Measurements from ENCODE around the gene C16orf90. TPM values are rescaled to one million over a fixed set of nuclear protein-coding genes. Genes with fewer than 3 reads are reported as not detected.

C16orf90 gene
- total RNA-seq, 4 donors from 2014 or later, result not detected

DNA sequence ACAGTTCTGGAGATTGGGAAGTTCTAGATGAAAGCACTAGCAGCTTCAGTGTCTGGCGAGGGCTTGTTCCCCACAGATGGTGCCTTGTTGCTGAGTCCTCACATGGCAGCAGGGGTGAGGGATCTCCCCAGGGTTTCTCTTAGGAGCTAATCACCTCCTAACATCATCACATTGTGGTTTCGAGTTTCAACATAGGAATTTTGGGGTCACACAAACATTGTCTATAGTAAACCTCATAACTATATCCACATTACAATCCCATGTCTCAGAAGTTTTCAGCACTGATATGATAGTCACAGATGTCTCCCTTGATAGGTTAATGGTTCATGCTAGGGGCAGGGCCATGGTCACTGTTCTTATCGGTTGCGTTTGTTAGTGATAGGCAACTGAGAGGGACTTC is 19.3 kb upstream of the C16orf90 start:
- no peaks in the 10 kb centered on the region for H3K9me3 ChIP-seq
- WGBS, 2 donors, result 81 to 85% methylated on average over 4 of the region's 4 CpGs
- H3K27ac ChIP-seq, result no peak overlapping the region
- peaks cover 0 to 100% (median 0%) of the 10 kb centered on the region in 3 donors for H3K36me3 ChIP-seq
- DNase-seq (ENCODE audit: low spot score in 2 of 2), result no peak
- TF ChIP-seq POLR2A (IDR thresholded peaks at IDR 0.05) (no peak), EP300 (IDR thresholded peaks at IDR 0.05) (no peak)
- TF ChIP-seq, protein P1, sequence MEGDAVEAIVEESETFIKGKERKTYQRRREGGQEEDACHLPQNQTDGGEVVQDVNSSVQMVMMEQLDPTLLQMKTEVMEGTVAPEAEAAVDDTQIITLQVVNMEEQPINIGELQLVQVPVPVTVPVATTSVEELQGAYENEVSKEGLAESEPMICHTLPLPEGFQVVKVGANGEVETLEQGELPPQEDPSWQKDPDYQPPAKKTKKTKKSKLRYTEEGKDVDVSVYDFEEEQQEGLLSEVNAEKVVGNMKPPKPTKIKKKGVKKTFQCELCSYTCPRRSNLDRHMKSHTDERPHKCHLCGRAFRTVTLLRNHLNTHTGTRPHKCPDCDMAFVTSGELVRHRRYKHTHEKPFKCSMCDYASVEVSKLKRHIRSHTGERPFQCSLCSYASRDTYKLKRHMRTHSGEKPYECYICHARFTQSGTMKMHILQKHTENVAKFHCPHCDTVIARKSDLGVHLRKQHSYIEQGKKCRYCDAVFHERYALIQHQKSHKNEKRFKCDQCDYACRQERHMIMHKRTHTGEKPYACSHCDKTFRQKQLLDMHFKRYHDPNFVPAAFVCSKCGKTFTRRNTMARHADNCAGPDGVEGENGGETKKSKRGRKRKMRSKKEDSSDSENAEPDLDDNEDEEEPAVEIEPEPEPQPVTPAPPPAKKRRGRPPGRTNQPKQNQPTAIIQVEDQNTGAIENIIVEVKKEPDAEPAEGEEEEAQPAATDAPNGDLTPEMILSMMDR (IDR thresholded peaks at IDR 0.05), result no peak
- H3K4me3 ChIP-seq, result no peak overlapping the region
- no peaks in the 10 kb centered on the region for H3K27me3 ChIP-seq
- H3K4me1 ChIP-seq, result peaks cover 0 to 7% (median 0%) of the 10 kb centered on the region in 4 donors

DNA sequence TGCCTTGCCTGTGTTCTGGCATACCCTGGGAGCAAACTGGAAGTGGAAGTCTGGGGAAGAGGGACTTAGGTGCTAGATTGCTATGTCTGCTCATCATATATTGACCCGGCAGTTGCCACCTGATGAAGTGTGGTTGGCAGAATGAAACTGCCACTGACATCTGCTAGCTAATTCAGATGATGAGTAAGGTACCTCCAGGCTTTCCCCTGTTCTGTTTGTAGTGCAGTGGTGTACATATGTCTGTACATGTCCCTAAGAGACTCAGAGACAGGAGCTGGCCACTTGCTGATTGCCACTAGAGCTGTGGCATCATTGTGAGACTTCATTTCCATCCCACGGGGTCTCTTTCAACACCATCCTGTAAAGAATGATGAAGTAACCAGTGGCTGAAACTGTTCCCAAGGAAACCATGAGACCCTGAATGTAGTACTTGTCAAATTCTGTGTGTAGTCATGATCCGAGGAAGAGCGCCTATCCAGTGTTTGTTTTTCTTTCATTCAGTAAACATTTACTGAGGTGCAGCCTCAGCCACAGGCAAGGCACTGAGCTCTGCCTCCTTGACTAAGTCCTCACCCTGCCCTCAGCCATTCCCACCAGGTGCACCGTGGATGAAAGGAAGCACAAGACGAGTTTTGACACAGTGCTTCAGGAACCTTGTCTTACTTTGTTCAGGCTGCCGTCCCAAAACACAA is 18.7 kb upstream of the C16orf90 start:
- WGBS, 2 donors, result 85 to 86% methylated on average over 7 of the region's 7 CpGs
- DNase-seq (ENCODE audit: low spot score in 2 of 2), result no peak

DNA sequence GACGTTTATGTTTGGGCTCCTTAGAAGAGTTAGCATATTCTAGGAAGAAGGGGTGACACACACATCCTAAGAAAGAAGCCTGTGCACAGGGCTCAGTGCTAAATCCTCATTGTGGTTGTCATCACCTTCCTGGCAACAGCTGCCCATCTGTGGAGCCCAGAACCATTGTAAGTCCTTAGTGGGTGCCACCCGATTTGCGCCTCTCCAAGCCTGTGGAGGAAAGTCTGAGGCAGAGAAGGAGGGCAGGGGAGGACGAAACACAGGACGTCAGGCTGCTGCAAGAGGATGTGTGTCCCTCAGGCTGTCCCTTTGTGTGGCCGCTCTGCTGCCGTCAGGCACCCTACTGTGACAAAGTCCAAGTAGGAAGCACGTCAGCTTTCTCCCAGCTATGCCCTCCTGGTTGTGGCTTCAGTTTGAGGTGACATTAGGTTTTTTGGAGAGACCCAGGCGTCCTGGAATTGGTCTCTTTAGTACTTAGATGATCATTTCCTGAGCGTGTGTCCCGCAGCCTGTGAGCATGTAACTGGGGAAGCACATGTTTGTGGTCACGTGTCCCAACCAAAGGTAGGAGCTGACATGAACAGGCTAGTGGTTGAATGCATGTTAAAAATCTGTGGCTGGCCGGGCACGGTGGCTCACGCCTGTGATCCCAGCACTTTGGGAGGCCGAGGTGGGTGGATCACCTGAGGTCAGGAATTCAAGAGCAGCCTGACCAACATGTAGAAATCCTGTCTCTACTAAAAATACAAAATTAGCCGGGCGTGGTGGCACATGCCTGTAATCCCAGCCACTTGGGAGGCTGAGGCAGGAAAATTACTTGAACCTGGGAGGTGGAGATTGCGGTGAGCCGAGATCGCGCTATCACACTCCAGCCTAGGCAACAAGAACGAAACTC is 16.2 kb upstream of the C16orf90 start:
- H3K4me1 ChIP-seq, result no peaks in the 10 kb centered on the region
- TF ChIP-seq POLR2A (IDR thresholded peaks at IDR 0.05) (no peak), EP300 (IDR thresholded peaks at IDR 0.05) (no peak)
- TF ChIP-seq, protein P1 (IDR thresholded peaks at IDR 0.05), result no peak
- H3K9me3 ChIP-seq, result no peaks in the 10 kb centered on the region
- WGBS, 2 donors, result 89 to 92% methylated on average over 21 to 23 of the region's 23 CpGs
- H3K4me3 ChIP-seq, result no peak overlapping the region
- peaks cover 0 to 98% (median 2%) of the 10 kb centered on the region in 3 donors for H3K36me3 ChIP-seq
- DNase-seq (ENCODE audit: low spot score in 2 of 2), result no peak
- no peaks in the 10 kb centered on the region for H3K27me3 ChIP-seq
- no peak overlapping the region for H3K27ac ChIP-seq

More for the DNA sequence above, 18.7 kb upstream of the C16orf90 start:
- no peak for TF ChIP-seq EP300 (IDR thresholded peaks at IDR 0.05)
- TF ChIP-seq POLR2A (IDR thresholded peaks at IDR 0.05), result no peak
- TF ChIP-seq, protein P1 (IDR thresholded peaks at IDR 0.05), result no peak
- Histone ChIP-seq H3K27ac (no peak overlapping the region), H3K4me1 (peaks cover 0 to under 1% (median 0%) of the 10 kb centered on the region in 4 donors), H3K27me3 (no peaks in the 10 kb centered on the region), H3K4me3 (no peak overlapping the region), H3K36me3 (peaks cover 0 to 100% (median 0%) of the 10 kb centered on the region in 3 donors), H3K9me3 (no peaks in the 10 kb centered on the region)

DNA sequence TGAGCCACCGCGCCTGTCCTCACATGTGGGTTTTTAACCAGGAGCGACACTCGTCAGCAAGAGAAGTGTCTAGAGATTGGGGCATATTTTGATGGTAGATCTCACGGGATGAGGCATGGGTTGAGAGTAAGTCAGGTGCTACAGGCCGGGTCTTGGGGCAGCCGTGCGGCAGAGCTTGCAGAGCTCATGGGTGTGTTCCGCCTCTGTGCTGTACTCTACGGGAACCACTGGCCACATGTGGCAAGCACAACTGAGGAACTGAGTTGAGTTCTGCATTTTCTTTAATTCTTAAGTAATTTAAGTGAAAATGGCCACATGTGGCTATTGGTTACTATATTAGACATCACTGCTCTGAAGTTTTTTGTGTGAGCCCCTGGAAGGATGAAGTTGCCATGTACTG is 15.1 kb upstream of the C16orf90 start:
- TF ChIP-seq EP300 (IDR thresholded peaks at IDR 0.05), result no peak
- TF ChIP-seq, protein P1 (IDR thresholded peaks at IDR 0.05), result no peak
- TF ChIP-seq POLR2A (IDR thresholded peaks at IDR 0.05), result no peak
- Histone ChIP-seq H3K36me3 (peaks cover 0 to 97% (median 7%) of the 10 kb centered on the region in 3 donors), H3K4me3 (no peak overlapping the region), H3K27ac (no peak overlapping the region), H3K27me3 (no peaks in the 10 kb centered on the region), H3K4me1 (no peaks in the 10 kb centered on the region), H3K9me3 (no peaks in the 10 kb centered on the region)
- 89 to 94% methylated on average over 10 of the region's 10 CpGs for WGBS, 2 donors
- DNase-seq (ENCODE audit: low spot score in 2 of 2), result no peak
